ENCODE measurements around the gene COL16A1. TPM values are rescaled to one million over a fixed set of nuclear protein-coding genes. Genes with fewer than 3 reads are reported as not detected.

COL16A1 gene
- total and polyA plus RNA-seq, 2 of the 13 experiments (the other 11 are each of a cell fraction or from before 2014, with no cell fraction given), result 4.3 to 12.2 TPM

DNA sequence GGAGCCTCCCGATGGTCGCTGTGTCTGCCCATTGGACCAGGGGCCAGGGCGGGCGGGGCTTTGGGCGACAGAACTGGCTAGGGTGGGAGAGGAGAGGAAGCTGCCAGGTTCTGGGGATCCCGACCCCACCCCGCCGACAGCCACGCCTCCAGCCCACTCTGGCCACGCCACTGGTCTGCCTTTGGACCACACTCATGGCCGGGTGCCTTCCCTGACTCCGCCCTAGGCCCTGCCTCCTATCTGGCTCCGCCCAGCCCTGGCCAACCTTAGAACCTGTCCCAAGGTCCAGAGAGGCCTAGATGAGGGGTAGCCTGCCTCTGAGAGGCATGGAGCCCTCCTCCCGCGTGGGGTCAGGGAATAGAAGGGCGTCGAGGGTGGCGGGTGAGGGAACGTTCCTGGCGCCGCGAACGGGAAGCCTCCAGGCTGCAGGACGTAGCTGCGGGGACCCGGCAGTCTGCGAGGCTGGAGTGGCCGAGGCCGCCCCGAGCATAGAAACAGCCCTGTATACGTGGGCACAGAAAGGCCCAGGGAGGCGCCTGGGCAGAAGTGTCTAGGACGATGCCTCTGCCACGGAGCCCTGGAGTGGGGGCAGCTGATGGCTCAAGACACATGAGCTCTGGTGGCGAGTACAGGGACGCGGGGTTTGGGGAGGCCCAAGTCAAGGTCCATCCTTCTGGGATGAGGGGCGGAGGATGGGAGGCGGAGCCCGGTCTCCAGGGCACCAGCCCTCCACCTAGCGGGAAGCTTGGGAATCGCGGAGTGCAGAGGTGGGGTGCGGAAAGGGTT, 11.5 kb upstream of the COL16A1 start (continued):
- TF ChIP-seq ZNF790 (CRISPR knock-in tag; IDR thresholded peaks at IDR 0.05; ENCODE audit: borderline replicate concordance) (no peak), ZNF792 (CRISPR knock-in tag; IDR thresholded peaks at IDR 0.05) (no peak), AKNA (CRISPR knock-in tag; IDR thresholded peaks at IDR 0.05; ENCODE audit: borderline replicate concordance) (no peak), PLRG1 (conservative IDR thresholded peaks at IDR 0.05) (no peak), HHEX (CRISPR knock-in tag; IDR thresholded peaks at IDR 0.05) (no peak), ZNF264 (CRISPR knock-in tag; IDR thresholded peaks at IDR 0.05) (0 out of 2 replicates have a peak, but pooled peaks have one; percentile 41), BCL6 (CRISPR knock-in tag; IDR thresholded peaks at IDR 0.05) (0 out of 2 replicates have a peak, but pooled peaks have one; percentile 24), ZNF747 (CRISPR knock-in tag; IDR thresholded peaks at IDR 0.05; ENCODE audit: borderline replicate concordance) (0 out of 2 replicates have a peak, but pooled peaks have one; percentile 51), FOXK1 (CRISPR knock-in tag; IDR thresholded peaks at IDR 0.05; ENCODE audit: borderline replicate concordance, low read depth) (0 out of 2 replicates have a peak, but pooled peaks have one; percentile 9), NFKB2 (CRISPR knock-in tag; IDR thresholded peaks at IDR 0.05; ENCODE audit: borderline replicate concordance) (peak; percentile 94; the same call in 1 of the 2 replicates), CCDC6 (CRISPR knock-in tag; IDR thresholded peaks at IDR 0.05) (no peak), NFIB (CRISPR knock-in tag; IDR thresholded peaks at IDR 0.05; ENCODE audit: borderline replicate concordance) (peak; percentile 28; the same call in 1 of the 2 replicates), ISL2 (CRISPR knock-in tag; IDR thresholded peaks at IDR 0.05) (peak; percentile 69), U2AF2 (IDR thresholded peaks at IDR 0.05; ENCODE audit: low read depth, low read length) (no peak), ZBTB21 (CRISPR knock-in tag; IDR thresholded peaks at IDR 0.05) (peak; percentile 32; the same call in 1 of the 2 replicates), SNAPC2 (CRISPR knock-in tag; IDR thresholded peaks at IDR 0.05) (0 out of 2 replicates have a peak, but pooled peaks have one; percentile 47)
- TF ChIP-seq, protein P1, sequence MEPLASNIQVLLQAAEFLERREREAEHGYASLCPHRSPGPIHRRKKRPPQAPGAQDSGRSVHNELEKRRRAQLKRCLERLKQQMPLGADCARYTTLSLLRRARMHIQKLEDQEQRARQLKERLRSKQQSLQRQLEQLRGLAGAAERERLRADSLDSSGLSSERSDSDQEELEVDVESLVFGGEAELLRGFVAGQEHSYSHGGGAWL (CRISPR knock-in tag; IDR thresholded peaks at IDR 0.05), result peak; percentile 77; the same call in 1 of the 2 replicates
- TF ChIP-seq, protein P2, sequence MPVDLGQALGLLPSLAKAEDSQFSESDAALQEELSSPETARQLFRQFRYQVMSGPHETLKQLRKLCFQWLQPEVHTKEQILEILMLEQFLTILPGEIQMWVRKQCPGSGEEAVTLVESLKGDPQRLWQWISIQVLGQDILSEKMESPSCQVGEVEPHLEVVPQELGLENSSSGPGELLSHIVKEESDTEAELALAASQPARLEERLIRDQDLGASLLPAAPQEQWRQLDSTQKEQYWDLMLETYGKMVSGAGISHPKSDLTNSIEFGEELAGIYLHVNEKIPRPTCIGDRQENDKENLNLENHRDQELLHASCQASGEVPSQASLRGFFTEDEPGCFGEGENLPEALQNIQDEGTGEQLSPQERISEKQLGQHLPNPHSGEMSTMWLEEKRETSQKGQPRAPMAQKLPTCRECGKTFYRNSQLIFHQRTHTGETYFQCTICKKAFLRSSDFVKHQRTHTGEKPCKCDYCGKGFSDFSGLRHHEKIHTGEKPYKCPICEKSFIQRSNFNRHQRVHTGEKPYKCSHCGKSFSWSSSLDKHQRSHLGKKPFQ (CRISPR knock-in tag; IDR thresholded peaks at IDR 0.05; ENCODE audit: insufficient replicate concordance), result no peak
- TF ChIP-seq, protein P3, sequence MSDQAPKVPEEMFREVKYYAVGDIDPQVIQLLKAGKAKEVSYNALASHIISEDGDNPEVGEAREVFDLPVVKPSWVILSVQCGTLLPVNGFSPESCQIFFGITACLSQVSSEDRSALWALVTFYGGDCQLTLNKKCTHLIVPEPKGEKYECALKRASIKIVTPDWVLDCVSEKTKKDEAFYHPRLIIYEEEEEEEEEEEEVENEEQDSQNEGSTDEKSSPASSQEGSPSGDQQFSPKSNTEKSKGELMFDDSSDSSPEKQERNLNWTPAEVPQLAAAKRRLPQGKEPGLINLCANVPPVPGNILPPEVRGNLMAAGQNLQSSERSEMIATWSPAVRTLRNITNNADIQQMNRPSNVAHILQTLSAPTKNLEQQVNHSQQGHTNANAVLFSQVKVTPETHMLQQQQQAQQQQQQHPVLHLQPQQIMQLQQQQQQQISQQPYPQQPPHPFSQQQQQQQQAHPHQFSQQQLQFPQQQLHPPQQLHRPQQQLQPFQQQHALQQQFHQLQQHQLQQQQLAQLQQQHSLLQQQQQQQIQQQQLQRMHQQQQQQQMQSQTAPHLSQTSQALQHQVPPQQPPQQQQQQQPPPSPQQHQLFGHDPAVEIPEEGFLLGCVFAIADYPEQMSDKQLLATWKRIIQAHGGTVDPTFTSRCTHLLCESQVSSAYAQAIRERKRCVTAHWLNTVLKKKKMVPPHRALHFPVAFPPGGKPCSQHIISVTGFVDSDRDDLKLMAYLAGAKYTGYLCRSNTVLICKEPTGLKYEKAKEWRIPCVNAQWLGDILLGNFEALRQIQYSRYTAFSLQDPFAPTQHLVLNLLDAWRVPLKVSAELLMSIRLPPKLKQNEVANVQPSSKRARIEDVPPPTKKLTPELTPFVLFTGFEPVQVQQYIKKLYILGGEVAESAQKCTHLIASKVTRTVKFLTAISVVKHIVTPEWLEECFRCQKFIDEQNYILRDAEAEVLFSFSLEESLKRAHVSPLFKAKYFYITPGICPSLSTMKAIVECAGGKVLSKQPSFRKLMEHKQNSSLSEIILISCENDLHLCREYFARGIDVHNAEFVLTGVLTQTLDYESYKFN (CRISPR knock-in tag; conservative IDR thresholded peaks at IDR 0.05), result peak; percentile 96
